Globus pallidus (tissue), 1 donor: ENCODE data around the gene PHLDB2.

Experiments used
- DNase-seq: peaks from one replicate; pipeline ENCODE4 v3.0.0-alpha.2; 2015; ENCODE audit warnings: low spot score

The PHLDB2 gene

GRCh38 chr3:111999484-112000324, 140.6 kb downstream of the PHLDB2 start:
- DNase-seq, result no peak

- DNase-seq, result no peak
These were observed 141.3 kb downstream of the PHLDB2 start for GRCh38 chr3:112000367-112000771.

DNA sequence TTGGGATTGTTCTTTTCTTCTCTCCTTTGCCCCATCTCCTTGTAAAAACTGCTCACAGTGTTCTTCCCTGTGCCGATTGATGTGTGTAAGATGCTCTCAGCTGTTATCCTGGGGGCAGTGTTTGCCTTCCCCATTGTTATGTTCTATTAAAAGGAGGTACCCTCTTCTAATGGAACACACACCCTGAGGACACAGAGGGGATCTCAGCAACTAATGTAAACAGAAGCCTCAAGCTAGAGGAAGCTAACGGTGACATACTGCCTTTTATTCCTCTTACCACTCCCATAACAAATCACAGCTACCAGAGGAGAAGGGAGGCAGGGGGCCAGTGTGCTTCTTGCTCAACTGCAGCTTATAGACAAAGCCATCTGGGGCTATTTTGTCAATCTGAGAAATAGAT, 141.9 kb downstream of the PHLDB2 start:
- DNase-seq, result no peak

DNA sequence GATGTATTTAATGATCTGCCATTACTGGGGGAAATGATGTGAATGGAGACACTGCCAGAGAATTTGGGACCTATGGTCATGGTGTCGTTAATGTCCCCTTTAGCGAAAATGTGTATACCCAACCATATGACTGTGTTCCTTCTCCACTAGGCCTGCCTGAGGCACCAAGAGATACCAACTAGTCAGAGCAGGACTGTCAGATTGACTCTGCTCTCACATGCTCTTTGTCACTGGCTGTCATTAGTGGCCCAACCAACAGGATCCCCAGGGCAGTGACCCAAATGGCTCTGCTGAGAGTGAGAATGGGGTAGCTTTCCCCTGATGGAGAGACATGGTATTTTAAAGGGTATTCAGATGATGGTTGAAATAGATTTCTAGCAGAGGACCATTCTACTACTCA, 142.5 kb downstream of the PHLDB2 start:
- DNase-seq, result no peak

DNA sequence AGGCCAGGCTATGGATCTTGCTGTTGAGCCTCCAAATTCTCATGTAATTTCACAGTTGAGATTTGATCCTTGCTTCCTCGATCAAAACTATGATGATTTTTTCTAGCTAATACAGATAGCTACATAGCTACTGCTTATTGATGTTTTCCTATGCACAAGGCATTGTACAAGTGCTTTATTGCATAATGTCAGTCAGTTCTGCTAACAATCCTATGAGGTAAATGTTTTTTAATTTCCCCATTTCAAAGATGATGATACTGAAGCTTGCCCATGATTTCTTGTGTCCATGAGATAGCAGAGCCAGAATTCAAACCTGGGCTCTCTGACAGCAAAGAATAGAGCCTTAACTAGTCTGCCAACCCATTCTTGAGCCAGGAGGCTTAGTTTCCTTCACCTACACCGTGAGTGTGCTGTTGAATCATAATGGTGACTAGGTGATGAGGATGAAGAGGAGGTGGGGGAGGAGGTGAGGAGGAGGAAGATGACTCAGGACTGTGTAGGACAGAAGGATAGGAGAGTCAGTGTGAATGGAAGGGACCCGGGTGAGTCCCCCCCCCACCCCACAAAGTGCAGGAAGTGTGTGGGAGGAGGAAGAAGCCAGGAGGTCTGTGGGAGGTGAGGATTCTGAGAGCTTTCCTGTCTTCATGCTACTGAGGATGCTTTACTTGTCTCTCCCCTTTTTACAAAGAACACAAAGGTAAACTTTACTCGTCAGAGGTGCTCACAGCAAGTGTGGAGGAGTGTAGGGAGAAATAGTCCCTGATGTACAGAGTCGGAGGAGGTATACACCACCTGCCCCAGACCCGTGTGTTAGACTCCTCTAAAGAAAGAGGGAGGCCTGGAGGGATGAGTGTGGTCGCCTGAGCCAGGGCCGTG, 143.3 kb downstream of the PHLDB2 start:
- DNase-seq, result no peak

DNA sequence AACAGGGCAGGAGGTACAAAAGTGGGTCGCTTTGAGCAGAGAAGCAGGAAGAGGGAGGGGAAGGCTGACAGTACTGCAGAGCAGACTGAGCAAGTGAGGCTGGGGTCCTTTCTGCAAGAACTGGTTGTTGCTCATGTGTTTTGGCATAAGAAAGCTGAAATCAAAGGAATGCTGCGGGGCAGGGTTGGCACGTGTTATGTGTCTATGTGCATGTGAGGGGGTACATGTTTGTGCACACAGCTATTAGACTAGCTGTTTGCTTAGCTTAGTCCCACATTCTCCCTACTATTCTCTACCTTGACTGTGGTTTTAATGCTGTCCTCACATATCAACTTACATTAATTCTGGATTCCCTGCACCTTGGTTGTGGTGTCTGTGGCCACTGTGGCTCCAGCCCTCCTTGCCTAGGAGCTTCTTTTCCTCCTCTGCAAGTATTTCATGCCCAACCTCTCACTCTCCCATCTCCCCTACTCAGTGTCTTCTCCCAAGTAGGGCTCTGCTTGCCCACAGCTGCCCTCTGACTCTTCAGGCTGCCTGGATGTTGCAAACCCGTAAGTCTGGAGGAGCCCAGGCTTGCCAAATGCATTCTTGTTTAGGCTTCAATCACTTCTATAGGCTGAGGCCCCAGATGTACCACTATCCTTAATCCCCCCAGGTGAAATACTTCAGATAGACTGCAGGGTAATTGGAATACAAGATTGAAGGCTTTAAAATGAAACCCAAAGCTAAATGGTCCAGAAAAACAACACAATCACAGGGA, 144.4 kb downstream of the PHLDB2 start:
- no peak for DNase-seq

DNA sequence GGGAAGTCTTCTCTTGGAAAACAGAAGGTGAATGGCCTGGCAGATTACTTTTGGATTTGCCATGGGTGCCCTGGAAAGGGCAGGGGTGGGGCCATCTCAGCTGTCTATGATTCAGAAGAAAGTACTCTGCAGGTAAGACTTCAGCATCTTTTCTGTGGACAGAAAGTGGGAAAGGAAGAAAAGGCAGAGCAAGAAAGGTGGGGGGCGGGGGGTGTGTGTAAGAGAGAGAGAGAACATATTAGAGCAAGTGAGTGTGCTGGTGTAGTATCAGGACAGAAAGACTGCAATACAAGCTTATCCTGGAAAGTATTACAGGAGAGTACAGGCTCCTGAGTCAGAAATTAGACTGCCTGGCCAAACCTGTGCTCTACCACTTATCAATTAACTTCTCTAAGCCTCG, 145.1 kb downstream of the PHLDB2 start:
- no peak for DNase-seq

GRCh38 chr3:112004669-112005068, 145.6 kb downstream of the PHLDB2 start:
- DNase-seq, result no peak

- DNase-seq, result no peak
These were observed 146.1 kb downstream of the PHLDB2 start for GRCh38 chr3:112005091-112005672.

DNA sequence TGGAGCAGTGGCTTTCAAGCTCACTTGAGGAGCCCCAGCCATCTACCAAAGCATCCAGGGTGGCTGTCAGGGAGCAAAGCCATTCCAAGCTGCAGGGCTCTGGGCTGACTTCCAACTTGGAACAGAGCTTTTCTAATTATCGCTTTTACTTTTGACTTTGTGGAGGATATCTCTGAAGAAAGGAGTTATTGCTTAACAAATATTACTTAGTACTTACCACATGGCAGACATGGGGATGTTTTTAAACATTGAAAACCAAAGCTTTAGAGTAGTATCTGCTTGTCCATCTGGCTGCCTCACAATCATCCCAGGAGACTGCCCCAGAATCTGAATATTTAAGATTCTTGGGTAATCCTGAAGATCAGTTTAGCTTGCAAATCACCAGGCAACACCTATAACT, 148.6 kb downstream of the PHLDB2 start:
- DNase-seq, result no peak

- DNase-seq, result no peak
These were observed 150.6 kb downstream of the PHLDB2 start for GRCh38 chr3:112009670-112010069.

- no peak for DNase-seq
These were observed 151.6 kb downstream of the PHLDB2 start for GRCh38 chr3:112010636-112011035.

- no peak for DNase-seq
These were observed 152.4 kb downstream of the PHLDB2 start for GRCh38 chr3:112011376-112011940.

GRCh38 chr3:112012205-112012992, 153.3 kb downstream of the PHLDB2 start:
- DNase-seq, result no peak

DNA sequence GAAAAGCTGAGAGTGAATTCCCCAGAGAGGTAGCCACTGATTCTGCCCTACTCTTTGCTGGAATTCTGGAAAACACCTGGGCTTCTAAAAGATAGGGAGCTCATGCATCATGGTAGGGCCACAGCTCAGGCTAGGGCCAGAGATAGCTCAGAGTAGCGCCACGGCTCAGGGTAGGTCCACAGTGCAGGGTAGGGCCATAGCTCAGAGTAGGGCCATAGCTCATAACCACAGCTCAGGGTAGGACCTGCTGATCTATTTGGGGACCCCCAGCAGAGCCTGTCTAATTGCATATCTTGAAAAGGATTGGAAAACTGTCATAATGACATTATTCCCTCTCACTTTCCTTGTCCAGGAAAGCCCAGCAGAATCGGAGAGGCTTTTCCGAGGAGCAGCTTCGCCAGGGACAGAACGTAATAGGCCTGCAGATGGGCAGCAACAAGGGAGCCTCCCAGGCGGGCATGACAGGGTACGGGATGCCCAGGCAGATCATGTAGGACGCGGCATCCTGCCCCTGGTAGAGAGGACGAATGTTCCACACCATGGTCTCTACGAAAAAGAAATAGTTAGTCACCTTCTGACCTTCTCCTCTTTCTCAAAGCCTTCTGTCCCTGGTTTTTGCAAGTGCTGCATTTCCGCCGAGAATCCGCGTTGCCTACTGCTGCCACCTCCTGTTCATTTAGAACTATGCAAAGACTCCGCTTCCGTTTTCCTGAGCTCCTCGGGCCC, 154.2 kb downstream of the PHLDB2 start:
- DNase-seq, result peak; percentile 77

DNA sequence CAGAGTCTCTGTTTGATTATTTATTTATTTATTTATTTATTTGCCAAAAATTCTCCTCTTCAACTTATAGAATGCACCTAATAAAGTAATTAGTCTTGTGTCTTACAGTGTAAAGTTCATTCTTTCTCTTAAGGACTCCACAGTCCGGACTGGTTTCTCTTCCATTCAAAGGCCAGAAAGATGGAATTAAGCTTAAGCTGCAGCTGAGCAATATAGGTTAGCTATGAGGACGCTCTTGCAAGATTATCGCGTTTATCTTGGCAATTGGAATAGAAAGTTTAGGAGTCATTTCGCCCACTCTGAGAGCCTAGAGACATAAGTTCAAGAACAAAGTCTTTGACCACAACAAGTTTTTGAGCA, 154.7 kb downstream of the PHLDB2 start:
- DNase-seq, result no peak

- DNase-seq, result no peak
These were observed 158.0 kb downstream of the PHLDB2 start for GRCh38 chr3:112017091-112017490.

- no peak for DNase-seq
These were observed 159.6 kb downstream of the PHLDB2 start for GRCh38 chr3:112018712-112019111.

GRCh38 chr3:112019716-112020115, 160.7 kb downstream of the PHLDB2 start:
- no peak for DNase-seq

DNA sequence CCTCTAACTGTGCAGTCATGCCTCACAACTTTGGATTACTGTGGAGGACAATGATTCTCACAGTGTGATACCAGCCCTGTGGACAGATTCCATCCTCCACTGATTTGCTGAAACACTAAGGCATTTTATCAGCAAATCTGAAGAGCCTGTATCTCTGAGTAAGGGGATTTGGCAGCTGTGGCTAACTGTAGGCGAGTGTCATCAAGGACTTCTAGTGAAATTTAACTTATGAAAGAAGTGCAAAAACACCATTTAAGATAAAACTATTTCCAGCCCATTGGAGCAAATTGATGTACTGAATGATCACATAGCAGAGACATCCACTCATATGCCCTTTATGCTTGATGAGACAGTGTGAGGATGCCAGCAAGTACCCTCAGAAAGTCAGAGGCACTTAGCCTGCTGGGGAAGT, 161.6 kb downstream of the PHLDB2 start:
- no peak for DNase-seq
